Measurements from ENCODE around the gene PHF24.

DNA sequence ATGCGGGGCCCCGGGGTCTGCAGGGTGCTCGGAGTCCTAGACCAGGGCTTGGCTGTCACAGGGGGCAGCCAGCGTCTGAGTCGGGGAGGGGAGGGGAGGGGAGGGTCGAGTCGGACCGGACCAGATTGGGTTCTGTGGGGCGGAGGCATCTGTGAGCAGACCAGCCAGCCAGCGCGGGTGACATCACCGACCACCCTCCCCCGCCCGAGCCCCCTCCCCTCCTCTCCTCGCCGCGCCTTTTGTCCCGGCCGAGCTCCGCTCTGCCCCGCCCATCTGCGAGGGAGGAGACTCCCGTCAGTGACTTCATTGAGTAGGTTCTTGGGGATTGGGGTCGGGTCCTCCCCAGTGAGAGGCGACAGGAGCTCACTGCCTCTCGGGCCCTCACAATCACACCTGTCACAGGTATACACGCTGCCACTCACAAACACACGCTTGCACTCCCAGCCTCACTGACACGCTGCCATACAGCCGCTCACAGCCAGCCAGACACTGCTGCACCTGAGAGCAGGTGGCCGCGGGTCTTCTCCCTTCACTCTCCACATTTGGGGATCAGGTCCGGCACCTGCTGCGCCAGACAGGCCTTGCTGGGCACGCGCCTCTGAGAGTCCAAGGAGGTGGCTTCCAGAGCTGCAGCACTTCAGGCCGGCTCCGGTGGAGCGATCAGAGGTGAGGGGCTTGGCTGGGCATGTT, 32.0 kb downstream of the PHF24 start:
- TF ChIP-seq POLR2A (IDR thresholded peaks at IDR 0.05), result no peak
- TF ChIP-seq, protein P1, sequence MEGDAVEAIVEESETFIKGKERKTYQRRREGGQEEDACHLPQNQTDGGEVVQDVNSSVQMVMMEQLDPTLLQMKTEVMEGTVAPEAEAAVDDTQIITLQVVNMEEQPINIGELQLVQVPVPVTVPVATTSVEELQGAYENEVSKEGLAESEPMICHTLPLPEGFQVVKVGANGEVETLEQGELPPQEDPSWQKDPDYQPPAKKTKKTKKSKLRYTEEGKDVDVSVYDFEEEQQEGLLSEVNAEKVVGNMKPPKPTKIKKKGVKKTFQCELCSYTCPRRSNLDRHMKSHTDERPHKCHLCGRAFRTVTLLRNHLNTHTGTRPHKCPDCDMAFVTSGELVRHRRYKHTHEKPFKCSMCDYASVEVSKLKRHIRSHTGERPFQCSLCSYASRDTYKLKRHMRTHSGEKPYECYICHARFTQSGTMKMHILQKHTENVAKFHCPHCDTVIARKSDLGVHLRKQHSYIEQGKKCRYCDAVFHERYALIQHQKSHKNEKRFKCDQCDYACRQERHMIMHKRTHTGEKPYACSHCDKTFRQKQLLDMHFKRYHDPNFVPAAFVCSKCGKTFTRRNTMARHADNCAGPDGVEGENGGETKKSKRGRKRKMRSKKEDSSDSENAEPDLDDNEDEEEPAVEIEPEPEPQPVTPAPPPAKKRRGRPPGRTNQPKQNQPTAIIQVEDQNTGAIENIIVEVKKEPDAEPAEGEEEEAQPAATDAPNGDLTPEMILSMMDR (IDR thresholded peaks at IDR 0.05), result no peak

Data from right lobe of liver (tissue), 4 donors.